Measurements from ENCODE around the gene CHMP4B.

The CHMP4B gene

GRCh38 chr20:33832103-33832804 lies 21.1 kb downstream of the CHMP4B start:
- Histone ChIP-seq H3K36me3 (ENCODE audit: control insufficient read depth, insufficient read depth, low read length, severe bottlenecking) (peaks cover 4% of the 10 kb centered on the region), H3K9ac (ENCODE audit: low read length) (no peak overlapping the region), H3K4me1 (ENCODE audit: control insufficient read depth, insufficient read depth, low read length) (peaks cover 51% of the 10 kb centered on the region), H3K27me3 (replicated peaks; ENCODE audit: control insufficient read depth, insufficient read depth, low read length) (no peaks in the 10 kb centered on the region), H3K9me3 (ENCODE audit: control insufficient read depth, low read length) (no peaks in the 10 kb centered on the region), H3K4me3 (ENCODE audit: low read length) (no peak overlapping the region)
- DNase-seq (ENCODE audit: low read depth) = no peak

GRCh38 chr20:33833333-33833732 lies 22.2 kb downstream of the CHMP4B start:
- no peaks in the 10 kb centered on the region for H3K9me3 ChIP-seq (ENCODE audit: control insufficient read depth, low read length)
- DNase-seq (ENCODE audit: low read depth) = no peak
- H3K4me3 ChIP-seq (ENCODE audit: low read length) = no peak overlapping the region
- no peak overlapping the region for H3K9ac ChIP-seq (ENCODE audit: low read length)
- H3K27me3 ChIP-seq (replicated peaks; ENCODE audit: control insufficient read depth, insufficient read depth, low read length) = no peaks in the 10 kb centered on the region
- peaks cover 4% of the 10 kb centered on the region for H3K36me3 ChIP-seq (ENCODE audit: control insufficient read depth, insufficient read depth, low read length, severe bottlenecking)
- peaks cover 47% of the 10 kb centered on the region for H3K4me1 ChIP-seq (ENCODE audit: control insufficient read depth, insufficient read depth, low read length)

- H3K4me1 ChIP-seq (ENCODE audit: control insufficient read depth, insufficient read depth, low read length) = peaks cover 27% of the 10 kb centered on the region
- no peaks in the 10 kb centered on the region for H3K9me3 ChIP-seq (ENCODE audit: control insufficient read depth, low read length)
- H3K27me3 ChIP-seq (replicated peaks; ENCODE audit: control insufficient read depth, insufficient read depth, low read length) = no peaks in the 10 kb centered on the region
- DNase-seq (ENCODE audit: low read depth) = no peak
- no peak overlapping the region for H3K9ac ChIP-seq (ENCODE audit: low read length)
- H3K36me3 ChIP-seq (ENCODE audit: control insufficient read depth, insufficient read depth, low read length, severe bottlenecking) = peaks cover 4% of the 10 kb centered on the region
- no peak overlapping the region for H3K4me3 ChIP-seq (ENCODE audit: low read length)
Measured at GRCh38 chr20:33835615-33836172, 24.5 kb downstream of the CHMP4B start.

GRCh38 chr20:33836277-33836676 lies 25.1 kb downstream of the CHMP4B start:
- Histone ChIP-seq H3K9ac (ENCODE audit: low read length) (no peak overlapping the region), H3K27me3 (replicated peaks; ENCODE audit: control insufficient read depth, insufficient read depth, low read length) (no peaks in the 10 kb centered on the region), H3K9me3 (ENCODE audit: control insufficient read depth, low read length) (no peaks in the 10 kb centered on the region), H3K4me3 (ENCODE audit: low read length) (no peak overlapping the region), H3K36me3 (ENCODE audit: control insufficient read depth, insufficient read depth, low read length, severe bottlenecking) (peaks cover 4% of the 10 kb centered on the region), H3K4me1 (ENCODE audit: control insufficient read depth, insufficient read depth, low read length) (peaks cover 27% of the 10 kb centered on the region)
- DNase-seq (ENCODE audit: low read depth) = no peak

- Histone ChIP-seq H3K4me3 (ENCODE audit: low read length) (no peak overlapping the region), H3K9ac (ENCODE audit: low read length) (no peak overlapping the region), H3K36me3 (ENCODE audit: control insufficient read depth, insufficient read depth, low read length, severe bottlenecking) (peaks cover 4% of the 10 kb centered on the region), H3K9me3 (ENCODE audit: control insufficient read depth, low read length) (no peaks in the 10 kb centered on the region), H3K27me3 (replicated peaks; ENCODE audit: control insufficient read depth, insufficient read depth, low read length) (no peaks in the 10 kb centered on the region), H3K4me1 (ENCODE audit: control insufficient read depth, insufficient read depth, low read length) (peaks cover 27% of the 10 kb centered on the region)
- DNase-seq (ENCODE audit: low read depth) = no peak
Measured at GRCh38 chr20:33837096-33837830, 26.1 kb downstream of the CHMP4B start.

GRCh38 chr20:33838035-33838864 lies 27.1 kb downstream of the CHMP4B start:
- peaks cover 30% of the 10 kb centered on the region for H3K4me1 ChIP-seq (ENCODE audit: control insufficient read depth, insufficient read depth, low read length)
- H3K9me3 ChIP-seq (ENCODE audit: control insufficient read depth, low read length) = no peaks in the 10 kb centered on the region
- H3K27me3 ChIP-seq (replicated peaks; ENCODE audit: control insufficient read depth, insufficient read depth, low read length) = no peaks in the 10 kb centered on the region
- H3K9ac ChIP-seq (ENCODE audit: low read length) = no peak overlapping the region
- no peak overlapping the region for H3K4me3 ChIP-seq (ENCODE audit: low read length)
- DNase-seq (ENCODE audit: low read depth) = no peak
- peaks cover 4% of the 10 kb centered on the region for H3K36me3 ChIP-seq (ENCODE audit: control insufficient read depth, insufficient read depth, low read length, severe bottlenecking)

- Histone ChIP-seq H3K9ac (ENCODE audit: low read length) (no peak overlapping the region), H3K4me3 (ENCODE audit: low read length) (no peak overlapping the region), H3K9me3 (ENCODE audit: control insufficient read depth, low read length) (no peaks in the 10 kb centered on the region), H3K27me3 (replicated peaks; ENCODE audit: control insufficient read depth, insufficient read depth, low read length) (no peaks in the 10 kb centered on the region), H3K36me3 (ENCODE audit: control insufficient read depth, insufficient read depth, low read length, severe bottlenecking) (peaks cover 4% of the 10 kb centered on the region), H3K4me1 (ENCODE audit: control insufficient read depth, insufficient read depth, low read length) (peaks cover 36% of the 10 kb centered on the region)
- DNase-seq (ENCODE audit: low read depth) = no peak
Measured at GRCh38 chr20:33839591-33839990, 28.4 kb downstream of the CHMP4B start.

- Histone ChIP-seq H3K4me1 (ENCODE audit: control insufficient read depth, insufficient read depth, low read length) (peaks cover 36% of the 10 kb centered on the region), H3K4me3 (ENCODE audit: low read length) (no peak overlapping the region), H3K27me3 (replicated peaks; ENCODE audit: control insufficient read depth, insufficient read depth, low read length) (no peaks in the 10 kb centered on the region), H3K36me3 (ENCODE audit: control insufficient read depth, insufficient read depth, low read length, severe bottlenecking) (no peaks in the 10 kb centered on the region), H3K9ac (ENCODE audit: low read length) (no peak overlapping the region), H3K9me3 (ENCODE audit: control insufficient read depth, low read length) (no peaks in the 10 kb centered on the region)
- DNase-seq (ENCODE audit: low read depth) = no peak
Measured at GRCh38 chr20:33840160-33840559, 29.0 kb downstream of the CHMP4B start.

- no peaks in the 10 kb centered on the region for H3K36me3 ChIP-seq (ENCODE audit: control insufficient read depth, insufficient read depth, low read length, severe bottlenecking)
- H3K9me3 ChIP-seq (ENCODE audit: control insufficient read depth, low read length) = no peaks in the 10 kb centered on the region
- no peaks in the 10 kb centered on the region for H3K27me3 ChIP-seq (replicated peaks; ENCODE audit: control insufficient read depth, insufficient read depth, low read length)
- H3K4me3 ChIP-seq (ENCODE audit: low read length) = no peak overlapping the region
- no peak for DNase-seq (ENCODE audit: low read depth)
- peaks cover 31% of the 10 kb centered on the region for H3K4me1 ChIP-seq (ENCODE audit: control insufficient read depth, insufficient read depth, low read length)
- no peak overlapping the region for H3K9ac ChIP-seq (ENCODE audit: low read length)
Measured at GRCh38 chr20:33840759-33841435, 29.7 kb downstream of the CHMP4B start.

GRCh38 chr20:33841436-33841799 lies 30.3 kb downstream of the CHMP4B start:
- no peaks in the 10 kb centered on the region for H3K27me3 ChIP-seq (replicated peaks; ENCODE audit: control insufficient read depth, insufficient read depth, low read length)
- DNase-seq (ENCODE audit: low read depth) = no peak
- no peak overlapping the region for H3K4me3 ChIP-seq (ENCODE audit: low read length)
- no peak overlapping the region for H3K9ac ChIP-seq (ENCODE audit: low read length)
- H3K4me1 ChIP-seq (ENCODE audit: control insufficient read depth, insufficient read depth, low read length) = peaks cover 31% of the 10 kb centered on the region
- no peaks in the 10 kb centered on the region for H3K36me3 ChIP-seq (ENCODE audit: control insufficient read depth, insufficient read depth, low read length, severe bottlenecking)
- no peaks in the 10 kb centered on the region for H3K9me3 ChIP-seq (ENCODE audit: control insufficient read depth, low read length)

All from adipocyte (in vitro differentiated cells).